HEK293 (cell line): ENCODE results near the gene GNPNAT1.

ENCODE experiments used
- CTCF ChIA-PET: fragments of 350-600 bp; formaldehyde crosslinking; extraction: SDS; loops from one replicate; lab custom pipeline; 2021; ENCODE audit warnings: antibody characterized with exemption; lab: Yijun Ruan, JAX
- POLR2A ChIA-PET: fragments of 300-600 bp; formaldehyde crosslinking; extraction: SDS; loops from one replicate; lab custom pipeline; 2020; ENCODE audit warnings: antibody characterized with exemption, inconsistent platforms; lab: Yijun Ruan, JAX
- H3K27ac ChIP-seq: fragments of 200-500 bp; sonication (Bioruptor generic); 2 replicates; pipeline ENCODE4 v1.5.1; 2014; ENCODE audit warnings: low read depth, low read length, control low read depth, inconsistent platforms; ENCODE audit errors: extremely low read depth
- H3K36me3 ChIP-seq, 2 experiments: fragments of 200-500 bp in 1 of 2; sonication (Bioruptor generic) in 1 of 2; 1 replicate in 1 of 2; 2 replicates in 1 of 2; pipeline ENCODE4 v1.5.1; 2014 to 2017; ENCODE audit warnings: inconsistent platforms in 2 of 2, low read length in 2 of 2; ENCODE audit not compliant: control insufficient read depth in 2 of 2, insufficient read depth in 1 of 2
- H3K4me1 ChIP-seq: fragments of 200-500 bp; sonication (Bioruptor generic); 2 replicates; pipeline ENCODE4 v1.5.1; 2014; ENCODE audit warnings: mild to moderate bottlenecking, low read length, inconsistent platforms; ENCODE audit not compliant: control insufficient read depth, insufficient read depth
- H3K4me3 ChIP-seq: 2 replicates; pipeline ENCODE4 v1.5.1; 2011; ENCODE audit warnings: low read depth, mild to moderate bottlenecking, control low read depth, low read length, moderate library complexity
- H3K9me3 ChIP-seq: fragments of 200-500 bp; sonication (Bioruptor generic); 2 replicates; pipeline ENCODE4 v1.5.1; 2014; ENCODE audit warnings: low read depth, low read length, inconsistent platforms; ENCODE audit not compliant: control insufficient read depth, insufficient read depth
- EGR2 ChIP-seq: fragments of 450-650 bp; formaldehyde crosslinking; IDR thresholded peaks from 2 replicates; pipeline ENCODE4 v1.5.1; 2016; ENCODE audit warnings: low read depth, missing biosample characterization, missing genetic modification characterization
- GFI1B ChIP-seq: fragments of 450-650 bp; formaldehyde crosslinking; IDR thresholded peaks from 2 replicates; pipeline ENCODE4 v1.5.1; 2016; ENCODE audit warnings: missing biosample characterization, missing genetic modification characterization
- GLIS2 ChIP-seq: fragments of 450-650 bp; formaldehyde crosslinking; IDR thresholded peaks from 2 replicates; pipeline ENCODE4 v1.5.1; 2016; ENCODE audit warnings: missing biosample characterization, missing genetic modification characterization
- IKZF3 ChIP-seq: fragments of 450-650 bp; IDR thresholded peaks from 2 replicates; pipeline ENCODE4 v1.5.0; 2018; ENCODE audit warnings: missing biosample characterization, mild to moderate bottlenecking, missing genetic modification characterization, moderate library complexity
- PRDM10 ChIP-seq: fragments of 450-650 bp; formaldehyde crosslinking; IDR thresholded peaks from 2 replicates; pipeline ENCODE4 v1.5.1; 2016; ENCODE audit warnings: missing biosample characterization, missing genetic modification characterization
- RBAK ChIP-seq: fragments of 450-650 bp; formaldehyde crosslinking; IDR thresholded peaks from 2 replicates; pipeline ENCODE4 v1.5.1; 2016; ENCODE audit warnings: missing biosample characterization, missing genetic modification characterization
- SCRT1 ChIP-seq: fragments of 450-650 bp; formaldehyde crosslinking; IDR thresholded peaks from 2 replicates; pipeline ENCODE4 v1.5.1; 2016; ENCODE audit warnings: missing biosample characterization, missing genetic modification characterization, borderline replicate concordance
- SCRT2 ChIP-seq: fragments of 450-650 bp; formaldehyde crosslinking; IDR thresholded peaks from 2 replicates; pipeline ENCODE4 v1.5.1; 2016; ENCODE audit warnings: missing biosample characterization, missing genetic modification characterization
- SP3 ChIP-seq: fragments of 450-650 bp; formaldehyde crosslinking; IDR thresholded peaks from 2 replicates; pipeline ENCODE4 v1.5.1; 2016; ENCODE audit warnings: missing biosample characterization, missing genetic modification characterization
- ZBTB17 ChIP-seq: fragments of 450-650 bp; formaldehyde crosslinking; IDR thresholded peaks from 2 replicates; pipeline ENCODE4 v1.5.1; 2016; ENCODE audit warnings: missing biosample characterization, missing genetic modification characterization
- ZBTB26 ChIP-seq: fragments of 450-650 bp; formaldehyde crosslinking; optimal IDR thresholded peaks from 2 replicates; pipeline ENCODE3; 2016; ENCODE audit warnings: missing biosample characterization, mild to moderate bottlenecking, missing genetic modification characterization
- ZBTB8A ChIP-seq: fragments of 450-650 bp; formaldehyde crosslinking; IDR thresholded peaks from 2 replicates; pipeline ENCODE4 v1.5.1; 2016; ENCODE audit warnings: missing biosample characterization, missing genetic modification characterization
- ZIC2 ChIP-seq: fragments of 450-650 bp; formaldehyde crosslinking; IDR thresholded peaks from 2 replicates; pipeline ENCODE4 v1.5.1; 2016; ENCODE audit warnings: missing biosample characterization, missing genetic modification characterization
- ZNF133 ChIP-seq: fragments of 450-650 bp; formaldehyde crosslinking; IDR thresholded peaks from 2 replicates; pipeline ENCODE4 v1.5.1; 2016; ENCODE audit warnings: missing biosample characterization, missing genetic modification characterization
- ZNF157 ChIP-seq: fragments of 450-650 bp; formaldehyde crosslinking; IDR thresholded peaks from 2 replicates; pipeline ENCODE4 v1.5.1; 2016; ENCODE audit warnings: missing biosample characterization, missing genetic modification characterization
- ZNF423 ChIP-seq: fragments of 450-650 bp; formaldehyde crosslinking; IDR thresholded peaks from 2 replicates; pipeline ENCODE4 v1.5.1; 2016; ENCODE audit warnings: missing biosample characterization, missing genetic modification characterization
- ZNF501 ChIP-seq: fragments of 450-650 bp; formaldehyde crosslinking; IDR thresholded peaks from 2 replicates; pipeline ENCODE4 v1.5.1; 2016; ENCODE audit warnings: missing biosample characterization, missing genetic modification characterization
- ZNF707 ChIP-seq: fragments of 450-650 bp; formaldehyde crosslinking; IDR thresholded peaks from 2 replicates; pipeline ENCODE4 v1.5.1; 2016; ENCODE audit warnings: missing biosample characterization, missing genetic modification characterization
- ZXDB ChIP-seq: fragments of 450-650 bp; formaldehyde crosslinking; IDR thresholded peaks from 2 replicates; pipeline ENCODE4 v1.5.1; 2016; ENCODE audit warnings: missing biosample characterization, missing genetic modification characterization
- TF ChIP-seq, protein P1 (sequence below): sonication (generic); formaldehyde crosslinking; IDR thresholded peaks from 2 replicates; pipeline ENCODE4 v1.8.1; 2022; ENCODE audit warnings: mild to moderate bottlenecking, moderate library complexity, missing genetic modification reagents
- TF ChIP-seq, protein P2 (sequence below): fragments of 450-650 bp; formaldehyde crosslinking; IDR thresholded peaks from 2 replicates; pipeline ENCODE4 v1.5.1; 2017; ENCODE audit warnings: missing biosample characterization, mild to moderate bottlenecking, missing genetic modification characterization, moderate library complexity
- TF ChIP-seq, protein P3 (sequence below): fragments of 450-650 bp; formaldehyde crosslinking; IDR thresholded peaks from 2 replicates; pipeline ENCODE4 v1.5.1; 2016; ENCODE audit warnings: missing biosample characterization, missing genetic modification characterization
- TF ChIP-seq, protein P4 (sequence below): fragments of 450-650 bp; formaldehyde crosslinking; IDR thresholded peaks from 2 replicates; pipeline ENCODE4 v1.5.1; 2016; ENCODE audit warnings: missing biosample characterization, missing genetic modification characterization
- TF ChIP-seq, protein P5 (sequence below): fragments of 450-650 bp; formaldehyde crosslinking; IDR thresholded peaks from 2 replicates; pipeline ENCODE4 v1.5.1; 2016; ENCODE audit warnings: missing biosample characterization, missing genetic modification characterization

The GNPNAT1 gene

GRCh38 chr14:52791223-52792096 is at the start of gene GNPNAT1:
Gene GNPNAT1, minus strand, starts transcription at chr14:52791607. Its CDS starts 6,957 bp downstream, at chr14:52784650.
- Histone ChIP-seq H3K9me3 (no peaks in the 10 kb centered on the region), H3K4me3 (peak within 1 kb of the TSS; percentile 88), H3K4me1 (0 out of 2 replicates have a peak, but pooled peaks cover 3% of the 10 kb centered on the region), H3K27ac (peak within 1 kb of the TSS; percentile 92), H3K36me3 (0 out of 3 replicates have a peak, but pooled peaks cover 0 to 3% of the 10 kb centered on the region in 2 experiments)
- ChIA-PET CTCF (no interaction called here), POLR2A (interaction anchor here (0.5 to 1.8 kb wide), 7 partner anchors 10 to 685 kb away, joined by 3 to 10 read pairs (median 3); partner anchors contain the start of genes GPR137C and TXNDC16)
- 0 out of 2 replicates have a peak, but pooled peaks have one; percentile 8 for TF ChIP-seq PRDM10 (tag by site-specific recombination)
- TF ChIP-seq ZNF423 (tag by site-specific recombination) = peak; percentile 55; the same call in 1 of the 2 replicates
- TF ChIP-seq, protein P1, sequence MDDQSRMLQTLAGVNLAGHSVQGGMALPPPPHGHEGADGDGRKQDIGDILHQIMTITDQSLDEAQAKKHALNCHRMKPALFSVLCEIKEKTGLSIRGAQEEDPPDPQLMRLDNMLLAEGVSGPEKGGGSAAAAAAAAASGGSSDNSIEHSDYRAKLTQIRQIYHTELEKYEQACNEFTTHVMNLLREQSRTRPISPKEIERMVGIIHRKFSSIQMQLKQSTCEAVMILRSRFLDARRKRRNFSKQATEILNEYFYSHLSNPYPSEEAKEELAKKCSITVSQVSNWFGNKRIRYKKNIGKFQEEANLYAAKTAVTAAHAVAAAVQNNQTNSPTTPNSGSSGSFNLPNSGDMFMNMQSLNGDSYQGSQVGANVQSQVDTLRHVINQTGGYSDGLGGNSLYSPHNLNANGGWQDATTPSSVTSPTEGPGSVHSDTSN (CRISPR knock-in tag) = peak; percentile 92
- TF ChIP-seq, protein P2, sequence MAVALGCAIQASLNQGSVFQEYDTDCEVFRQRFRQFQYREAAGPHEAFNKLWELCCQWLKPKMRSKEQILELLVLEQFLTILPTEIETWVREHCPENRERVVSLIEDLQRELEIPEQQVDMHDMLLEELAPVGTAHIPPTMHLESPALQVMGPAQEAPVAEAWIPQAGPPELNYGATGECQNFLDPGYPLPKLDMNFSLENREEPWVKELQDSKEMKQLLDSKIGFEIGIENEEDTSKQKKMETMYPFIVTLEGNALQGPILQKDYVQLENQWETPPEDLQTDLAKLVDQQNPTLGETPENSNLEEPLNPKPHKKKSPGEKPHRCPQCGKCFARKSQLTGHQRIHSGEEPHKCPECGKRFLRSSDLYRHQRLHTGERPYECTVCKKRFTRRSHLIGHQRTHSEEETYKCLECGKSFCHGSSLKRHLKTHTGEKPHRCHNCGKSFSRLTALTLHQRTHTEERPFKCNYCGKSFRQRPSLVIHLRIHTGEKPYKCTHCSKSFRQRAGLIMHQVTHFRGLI (tag by site-specific recombination) = peak; percentile 40; the same call in 1 of the 2 replicates
- TF ChIP-seq IKZF3 (tag by site-specific recombination) = peak; percentile 49; the same call in 1 of the 2 replicates
- TF ChIP-seq ZIC2 (tag by site-specific recombination) = peak; percentile 54; the same call in 1 of the 2 replicates
- TF ChIP-seq ZNF133 (tag by site-specific recombination) = no peak
- peak; percentile 96 for TF ChIP-seq EGR2 (tag by site-specific recombination)
- TF ChIP-seq, protein P3, sequence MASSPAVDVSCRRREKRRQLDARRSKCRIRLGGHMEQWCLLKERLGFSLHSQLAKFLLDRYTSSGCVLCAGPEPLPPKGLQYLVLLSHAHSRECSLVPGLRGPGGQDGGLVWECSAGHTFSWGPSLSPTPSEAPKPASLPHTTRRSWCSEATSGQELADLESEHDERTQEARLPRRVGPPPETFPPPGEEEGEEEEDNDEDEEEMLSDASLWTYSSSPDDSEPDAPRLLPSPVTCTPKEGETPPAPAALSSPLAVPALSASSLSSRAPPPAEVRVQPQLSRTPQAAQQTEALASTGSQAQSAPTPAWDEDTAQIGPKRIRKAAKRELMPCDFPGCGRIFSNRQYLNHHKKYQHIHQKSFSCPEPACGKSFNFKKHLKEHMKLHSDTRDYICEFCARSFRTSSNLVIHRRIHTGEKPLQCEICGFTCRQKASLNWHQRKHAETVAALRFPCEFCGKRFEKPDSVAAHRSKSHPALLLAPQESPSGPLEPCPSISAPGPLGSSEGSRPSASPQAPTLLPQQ (tag by site-specific recombination) = no peak
- TF ChIP-seq ZNF707 (tag by site-specific recombination) = no peak
- TF ChIP-seq, protein P4, sequence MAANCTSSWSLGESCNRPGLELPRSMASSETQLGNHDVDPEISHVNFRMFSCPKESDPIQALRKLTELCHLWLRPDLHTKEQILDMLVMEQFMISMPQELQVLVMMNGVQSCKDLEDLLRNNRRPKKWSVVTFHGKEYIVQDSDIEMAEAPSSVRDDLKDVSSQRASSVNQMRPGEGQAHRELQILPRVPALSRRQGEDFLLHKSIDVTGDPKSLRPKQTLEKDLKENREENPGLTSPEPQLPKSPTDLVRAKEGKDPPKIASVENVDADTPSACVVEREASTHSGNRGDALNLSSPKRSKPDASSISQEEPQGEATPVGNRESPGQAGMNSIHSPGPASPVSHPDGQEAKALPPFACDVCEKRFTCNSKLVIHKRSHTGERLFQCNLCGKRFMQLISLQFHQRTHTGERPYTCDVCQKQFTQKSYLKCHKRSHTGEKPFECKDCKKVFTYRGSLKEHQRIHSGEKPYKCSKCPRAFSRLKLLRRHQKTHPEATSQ = peak; percentile 85
- peak; percentile 71; the same call in 1 of the 2 replicates for TF ChIP-seq ZBTB8A (tag by site-specific recombination)
- TF ChIP-seq RBAK (tag by site-specific recombination) = no peak
- TF ChIP-seq ZXDB (tag by site-specific recombination) = peak; percentile 63
- 0 out of 2 replicates have a peak, but pooled peaks have one; percentile 29 for TF ChIP-seq SCRT1 (tag by site-specific recombination)
- TF ChIP-seq GLIS2 = peak; percentile 67
- peak; percentile 93 for TF ChIP-seq ZBTB26
- TF ChIP-seq, protein P5, sequence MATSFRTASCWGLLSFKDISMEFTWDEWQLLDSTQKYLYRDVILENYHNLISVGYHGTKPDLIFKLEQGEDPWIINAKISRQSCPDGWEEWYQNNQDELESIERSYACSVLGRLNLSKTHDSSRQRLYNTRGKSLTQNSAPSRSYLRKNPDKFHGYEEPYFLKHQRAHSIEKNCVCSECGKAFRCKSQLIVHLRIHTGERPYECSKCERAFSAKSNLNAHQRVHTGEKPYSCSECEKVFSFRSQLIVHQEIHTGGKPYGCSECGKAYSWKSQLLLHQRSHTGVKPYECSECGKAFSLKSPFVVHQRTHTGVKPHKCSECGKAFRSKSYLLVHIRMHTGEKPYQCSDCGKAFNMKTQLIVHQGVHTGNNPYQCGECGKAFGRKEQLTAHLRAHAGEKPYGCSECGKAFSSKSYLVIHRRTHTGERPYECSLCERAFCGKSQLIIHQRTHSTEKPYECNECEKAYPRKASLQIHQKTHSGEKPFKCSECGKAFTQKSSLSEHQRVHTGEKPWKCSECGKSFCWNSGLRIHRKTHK (tag by site-specific recombination) = no peak
- TF ChIP-seq SP3 (tag by site-specific recombination) = peak; percentile 50
- peak; percentile 70; the same call in 1 of the 2 replicates for TF ChIP-seq ZNF501
- no peak for TF ChIP-seq GFI1B (tag by site-specific recombination)
- no peak for TF ChIP-seq ZNF157 (tag by site-specific recombination)
- TF ChIP-seq ZBTB17 = peak; percentile 86
- TF ChIP-seq SCRT2 (tag by site-specific recombination) = peak; percentile 85
